WTC11 (cell line): ENCODE results near the gene C19orf53. TPM values are rescaled to one million over a fixed set of nuclear protein-coding genes. Genes with fewer than 3 reads are reported as not detected.

Source experiments
- ATAC-seq: fragments of 200-7000 bp; cut with Tn5 transposase; 2 replicates; pipeline ENCODE4 v1.10.0; 2021; ENCODE audit warnings: mild to moderate bottlenecking, moderate library complexity
- CTCF ChIA-PET: fragments of 300-600 bp; sonication (Branson Sonifier 250); formaldehyde crosslinking; loops from one replicate; lab custom pipeline; 2021; ENCODE audit warnings: antibody characterized with exemption; lab: Charles Lee
- POLR2A ChIA-PET: fragments of 350-600 bp; sonication (Branson Sonifier 250); formaldehyde crosslinking; loops from one replicate; lab custom pipeline; 2021; ENCODE audit warnings: antibody characterized with exemption; lab: Charles Lee
- DNase-seq: peaks from one replicate; pipeline ENCODE4 v3.0.0; 2021; ENCODE audit warnings: low spot score
- H3K27ac Mint-ChIP-seq: 2 replicates; pipeline ENCODE4 v1.8.0; 2021; ENCODE audit warnings: mixed read lengths
- H3K27me3 Mint-ChIP-seq: 2 replicates; pipeline ENCODE4 v1.8.0; 2021; ENCODE audit warnings: low read depth, mild to moderate bottlenecking, moderate library complexity, mixed read lengths
- H3K36me3 Mint-ChIP-seq: 2 replicates; pipeline ENCODE4 v1.8.0; 2021; ENCODE audit warnings: mixed read lengths
- H3K4me1 Mint-ChIP-seq: 2 replicates; pipeline ENCODE4 v1.8.0; 2022; ENCODE audit warnings: mixed read lengths
- H3K4me3 Mint-ChIP-seq: 2 replicates; pipeline ENCODE4 v1.8.0; 2021; ENCODE audit warnings: mild to moderate bottlenecking, moderate library complexity, mixed read lengths
- H3K9me3 Mint-ChIP-seq: 2 replicates; pipeline ENCODE4 v1.8.0; 2021; ENCODE audit warnings: mixed read lengths
- AFF4 ChIP-seq: sonication (generic); formaldehyde crosslinking; IDR thresholded peaks from 2 replicates; pipeline ENCODE4 v1.8.1; 2023; ENCODE audit warnings: mild to moderate bottlenecking, missing genetic modification reagents, borderline replicate concordance
- E2F4 ChIP-seq: sonication (generic); formaldehyde crosslinking; IDR thresholded peaks from 2 replicates; pipeline ENCODE4 v1.8.1; 2022; ENCODE audit warnings: low read depth, mild to moderate bottlenecking, moderate library complexity, missing genetic modification reagents, borderline replicate concordance
- ELF4 ChIP-seq: sonication (generic); formaldehyde crosslinking; IDR thresholded peaks from 2 replicates; pipeline ENCODE4 v1.8.1; 2022; ENCODE audit warnings: low read depth, mild to moderate bottlenecking, moderate library complexity, missing genetic modification reagents
- ESRRA ChIP-seq: sonication (generic); formaldehyde crosslinking; IDR thresholded peaks from 2 replicates; pipeline ENCODE4 v1.8.1; 2022; ENCODE audit warnings: mild to moderate bottlenecking, missing genetic modification reagents, borderline replicate concordance
- JUN ChIP-seq: sonication (generic); formaldehyde crosslinking; IDR thresholded peaks from 2 replicates; pipeline ENCODE4 v1.8.0; 2023; ENCODE audit warnings: mild to moderate bottlenecking, missing genetic modification reagents
- MYBL2 ChIP-seq: sonication (generic); formaldehyde crosslinking; IDR thresholded peaks from 2 replicates; pipeline ENCODE4 v1.8.1; 2023; ENCODE audit warnings: mild to moderate bottlenecking, moderate library complexity, missing genetic modification reagents
- NR2C2 ChIP-seq: sonication (generic); formaldehyde crosslinking; IDR thresholded peaks from 2 replicates; pipeline ENCODE4 v1.8.0; 2022; ENCODE audit warnings: mild to moderate bottlenecking, missing genetic modification reagents
- PRRX2 ChIP-seq: fragments of 250-450 bp; sonication (Bioruptor Pico); IDR thresholded peaks from 2 replicates; pipeline ENCODE4 v1.8.0; 2021; ENCODE audit warnings: mild to moderate bottlenecking
- RORB ChIP-seq: fragments of 250-450 bp; sonication (Bioruptor Pico); IDR thresholded peaks from 2 replicates; pipeline ENCODE4 v1.9.0; 2021; ENCODE audit warnings: mild to moderate bottlenecking
- SOX15 ChIP-seq: fragments of 250-450 bp; sonication (Bioruptor Pico); IDR thresholded peaks from 2 replicates; pipeline ENCODE4 v1.9.0; 2021; ENCODE audit warnings: mild to moderate bottlenecking
- TEAD1 ChIP-seq: sonication (generic); formaldehyde crosslinking; IDR thresholded peaks from 2 replicates; pipeline ENCODE4 v1.8.0; 2022; ENCODE audit warnings: mild to moderate bottlenecking, missing genetic modification reagents
- USF1 ChIP-seq: sonication (generic); formaldehyde crosslinking; IDR thresholded peaks from 2 replicates; pipeline ENCODE4 v1.8.0; 2022; ENCODE audit warnings: mild to moderate bottlenecking, missing genetic modification reagents
- USF2 ChIP-seq: sonication (generic); formaldehyde crosslinking; IDR thresholded peaks from 2 replicates; pipeline ENCODE4 v1.8.1; 2023; ENCODE audit warnings: mild to moderate bottlenecking, missing genetic modification reagents, moderate library complexity
- ZBTB21 ChIP-seq: sonication (generic); formaldehyde crosslinking; IDR thresholded peaks from 2 replicates; pipeline ENCODE4 v1.8.1; 2023; ENCODE audit warnings: mild to moderate bottlenecking, missing genetic modification reagents, borderline replicate concordance
- ZNF416 ChIP-seq: fragments of 250-450 bp; sonication (Bioruptor Pico); IDR thresholded peaks from 2 replicates; pipeline ENCODE4 v1.9.0; 2021; ENCODE audit warnings: mild to moderate bottlenecking, inconsistent platforms
- ZSCAN18 ChIP-seq: fragments of 250-450 bp; sonication (Bioruptor Pico); IDR thresholded peaks from 2 replicates; pipeline ENCODE4 v2.1.2; 2022; ENCODE audit warnings: mild to moderate bottlenecking, moderate library complexity
- total RNA-seq: library from RNA; stranded (reverse); gene quantifications from 3 replicates; pipeline ENCODE4 v1.2.3, GENCODE V29; 2021

C19orf53 gene
- total RNA-seq, 1 experiment from 2014 or later: 102 TPM

GRCh38 chr19:13756210-13756609, 18.0 kb upstream of the C19orf53 start:
- POLR2A ChIA-PET: interaction anchor here (0.7 kb wide), 1 partner anchor 216 kb away, joined by 3 read pairs; no protein-coding TSS in a partner anchor
- H3K4me3 Mint-ChIP-seq: no peak overlapping the region
- ATAC-seq: no peak

GRCh38 chr19:13757805-13758772, 16.2 kb upstream of the C19orf53 start:
- ChIA-PET POLR2A (interaction anchor here (0.5 kb wide), 1 partner anchor 163 kb away, joined by 3 read pairs; no protein-coding TSS in a partner anchor), CTCF (no interaction called here)
- H3K27me3 Mint-ChIP-seq: no peaks in the 10 kb centered on the region
- DNase-seq: no peak
- no peaks in the 10 kb centered on the region for H3K4me1 Mint-ChIP-seq
- TF ChIP-seq USF1 (no peak), E2F4 (CRISPR knock-in tag) (no peak), TEAD1 (no peak), SOX15 (CRISPR knock-in tag) (no peak), JUN (CRISPR knock-in tag) (no peak), PRRX2 (no peak)
- no peak for ATAC-seq
- peaks cover 42% of the 10 kb centered on the region for H3K36me3 Mint-ChIP-seq
- H3K27ac Mint-ChIP-seq: no peak overlapping the region
- H3K4me3 Mint-ChIP-seq: no peak overlapping the region
- no peaks in the 10 kb centered on the region for H3K9me3 Mint-ChIP-seq

More at GRCh38 chr19:13756210-13756609, 18.0 kb upstream of the C19orf53 start:
- Mint-ChIP-seq H3K36me3 (peaks cover 32% of the 10 kb centered on the region), H3K27ac (no peak overlapping the region), H3K4me1 (no peaks in the 10 kb centered on the region), H3K27me3 (no peaks in the 10 kb centered on the region), H3K9me3 (no peaks in the 10 kb centered on the region)
- DNase-seq: no peak
- TF ChIP-seq MYBL2 (no peak), SOX15 (CRISPR knock-in tag) (no peak), ELF4 (no peak), ESRRA (CRISPR knock-in tag) (no peak), ZBTB21 (CRISPR knock-in tag) (no peak), RORB (no peak), ZSCAN18 (CRISPR knock-in tag) (no peak), ZNF416 (no peak), NR2C2 (no peak), AFF4 (CRISPR knock-in tag) (no peak), USF2 (no peak)
- TF ChIP-seq, all 79 proteins: peak for 0
- CTCF ChIA-PET: no interaction called here
